Measurements from ENCODE around the gene STK4. TPM values are rescaled to one million over a fixed set of nuclear protein-coding genes. Genes with fewer than 3 reads are reported as not detected.
"Not testable (repeated sequence)": the region's sequence is repeated elsewhere in the genome, so short reads cannot be mapped to it uniquely, and the experiment has no call there.

STK4 gene
- total RNA-seq, 1 donor, result 33.7 TPM

DNA sequence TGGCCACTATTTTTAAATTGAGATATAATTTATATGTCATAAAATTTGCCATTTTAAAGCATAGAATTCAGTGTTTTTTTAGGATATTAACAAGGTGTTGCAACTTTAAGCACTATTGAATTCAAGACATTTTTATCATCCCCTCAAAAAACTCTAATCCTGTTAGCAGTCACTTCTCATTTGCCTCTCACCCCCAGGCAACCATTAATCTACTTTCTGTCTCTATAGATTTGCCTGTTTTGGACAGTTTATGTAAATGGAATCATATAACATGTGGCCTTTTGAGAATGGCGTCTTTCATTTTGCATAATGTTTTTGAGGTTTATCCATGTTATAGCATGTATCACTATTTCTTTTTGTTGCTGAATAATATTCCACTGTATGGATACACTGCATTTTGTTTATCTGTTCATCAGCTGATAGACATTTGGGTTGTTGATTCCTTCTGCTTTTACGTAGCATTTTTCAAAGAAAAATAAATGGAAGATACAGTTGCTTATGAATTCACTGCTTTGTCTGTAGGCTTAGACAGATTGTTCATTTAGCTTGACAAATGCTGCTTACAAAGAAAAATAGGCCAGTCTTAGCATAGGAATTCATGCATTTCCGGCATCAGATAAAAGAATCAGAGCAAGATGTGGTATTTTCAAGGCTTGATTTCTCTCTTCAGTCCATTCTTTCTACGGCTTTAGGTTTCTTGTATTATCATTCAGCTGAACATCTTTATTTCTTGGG is 52.9 kb downstream of the STK4 start:
- no peak overlapping the region for H3K4me3 ChIP-seq (ENCODE audit: insufficient read depth, low read length)
- H3K4me2 ChIP-seq (ENCODE audit: insufficient read depth, low read length), result no peak overlapping the region
- H2AFZ ChIP-seq (ENCODE audit: low read length), result no peak overlapping the region
- no peaks in the 10 kb centered on the region for H4K20me1 ChIP-seq (ENCODE audit: insufficient read depth, low read length)
- H3K27ac ChIP-seq (ENCODE audit: low read depth, low read length), result no peak overlapping the region
- H3K4me1 ChIP-seq (ENCODE audit: insufficient read depth, low read length), result peaks cover 33% of the 10 kb centered on the region
- no peaks in the 10 kb centered on the region for H3K9me3 ChIP-seq (ENCODE audit: low read depth, low read length)
- TF ChIP-seq, protein P1, sequence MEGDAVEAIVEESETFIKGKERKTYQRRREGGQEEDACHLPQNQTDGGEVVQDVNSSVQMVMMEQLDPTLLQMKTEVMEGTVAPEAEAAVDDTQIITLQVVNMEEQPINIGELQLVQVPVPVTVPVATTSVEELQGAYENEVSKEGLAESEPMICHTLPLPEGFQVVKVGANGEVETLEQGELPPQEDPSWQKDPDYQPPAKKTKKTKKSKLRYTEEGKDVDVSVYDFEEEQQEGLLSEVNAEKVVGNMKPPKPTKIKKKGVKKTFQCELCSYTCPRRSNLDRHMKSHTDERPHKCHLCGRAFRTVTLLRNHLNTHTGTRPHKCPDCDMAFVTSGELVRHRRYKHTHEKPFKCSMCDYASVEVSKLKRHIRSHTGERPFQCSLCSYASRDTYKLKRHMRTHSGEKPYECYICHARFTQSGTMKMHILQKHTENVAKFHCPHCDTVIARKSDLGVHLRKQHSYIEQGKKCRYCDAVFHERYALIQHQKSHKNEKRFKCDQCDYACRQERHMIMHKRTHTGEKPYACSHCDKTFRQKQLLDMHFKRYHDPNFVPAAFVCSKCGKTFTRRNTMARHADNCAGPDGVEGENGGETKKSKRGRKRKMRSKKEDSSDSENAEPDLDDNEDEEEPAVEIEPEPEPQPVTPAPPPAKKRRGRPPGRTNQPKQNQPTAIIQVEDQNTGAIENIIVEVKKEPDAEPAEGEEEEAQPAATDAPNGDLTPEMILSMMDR (IDR thresholded peaks at IDR 0.05; ENCODE audit: extremely low read depth, low read depth, low read length), result no peak
- H3K36me3 ChIP-seq (ENCODE audit: insufficient read depth, low read length), result no peaks in the 10 kb centered on the region
- peaks cover 5% of the 10 kb centered on the region for H3K79me2 ChIP-seq (ENCODE audit: insufficient read depth, low read length)
- no peak for DNase-seq (ENCODE audit: insufficient read length, low spot score, missing footprints)
- H3K27me3 ChIP-seq (ENCODE audit: insufficient read depth, low read length), result no peaks in the 10 kb centered on the region

DNA sequence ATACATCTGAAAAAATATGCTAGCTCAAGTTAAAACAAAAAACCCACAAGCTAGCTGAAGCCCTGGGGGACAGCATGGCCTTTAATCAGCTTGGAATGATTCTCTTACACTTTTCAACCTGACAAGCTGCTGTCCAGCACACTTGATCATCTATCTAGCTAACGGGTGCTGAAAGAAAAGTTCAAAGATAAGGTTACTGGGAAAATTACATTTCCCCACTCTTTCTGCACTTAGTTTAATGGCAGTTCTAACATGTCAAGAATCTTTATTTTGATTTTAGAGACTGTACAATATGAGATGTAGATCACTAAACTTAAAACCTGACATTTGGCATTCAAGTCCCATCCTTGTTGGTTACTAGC is 53.4 kb downstream of the STK4 start:
- Histone ChIP-seq H3K27me3 (ENCODE audit: insufficient read depth, low read length) (no peaks in the 10 kb centered on the region), H3K9me3 (ENCODE audit: low read depth, low read length) (no peaks in the 10 kb centered on the region), H3K36me3 (ENCODE audit: insufficient read depth, low read length) (no peaks in the 10 kb centered on the region), H3K4me2 (ENCODE audit: insufficient read depth, low read length) (no peak overlapping the region), H3K27ac (ENCODE audit: low read depth, low read length) (no peak overlapping the region), H2AFZ (ENCODE audit: low read length) (no peak overlapping the region), H3K4me1 (ENCODE audit: insufficient read depth, low read length) (peaks cover 28% of the 10 kb centered on the region), H3K4me3 (ENCODE audit: insufficient read depth, low read length) (no peak overlapping the region), H3K79me2 (ENCODE audit: insufficient read depth, low read length) (peaks cover 5% of the 10 kb centered on the region), H4K20me1 (ENCODE audit: insufficient read depth, low read length) (no peaks in the 10 kb centered on the region)
- no peak for DNase-seq (ENCODE audit: insufficient read length, low spot score, missing footprints)
- TF ChIP-seq, protein P1 (IDR thresholded peaks at IDR 0.05; ENCODE audit: extremely low read depth, low read depth, low read length), result no peak

GRCh38 chr20:45020236-45020886 is 54.0 kb downstream of the STK4 start:
- Histone ChIP-seq H3K27me3 (ENCODE audit: insufficient read depth, low read length) (no peaks in the 10 kb centered on the region), H3K79me2 (ENCODE audit: insufficient read depth, low read length) (peaks cover 5% of the 10 kb centered on the region), H3K4me1 (ENCODE audit: insufficient read depth, low read length) (peaks cover 21% of the 10 kb centered on the region), H3K4me2 (ENCODE audit: insufficient read depth, low read length) (no peak overlapping the region), H2AFZ (ENCODE audit: low read length) (no peak overlapping the region), H3K9me3 (ENCODE audit: low read depth, low read length) (no peaks in the 10 kb centered on the region), H3K36me3 (ENCODE audit: insufficient read depth, low read length) (peaks cover 4% of the 10 kb centered on the region), H3K4me3 (ENCODE audit: insufficient read depth, low read length) (no peak overlapping the region), H4K20me1 (ENCODE audit: insufficient read depth, low read length) (no peaks in the 10 kb centered on the region), H3K27ac (ENCODE audit: low read depth, low read length) (no peak overlapping the region)
- TF ChIP-seq, protein P1 (IDR thresholded peaks at IDR 0.05; ENCODE audit: extremely low read depth, low read depth, low read length), result no peak
- no peak for DNase-seq (ENCODE audit: insufficient read length, low spot score, missing footprints)

DNA sequence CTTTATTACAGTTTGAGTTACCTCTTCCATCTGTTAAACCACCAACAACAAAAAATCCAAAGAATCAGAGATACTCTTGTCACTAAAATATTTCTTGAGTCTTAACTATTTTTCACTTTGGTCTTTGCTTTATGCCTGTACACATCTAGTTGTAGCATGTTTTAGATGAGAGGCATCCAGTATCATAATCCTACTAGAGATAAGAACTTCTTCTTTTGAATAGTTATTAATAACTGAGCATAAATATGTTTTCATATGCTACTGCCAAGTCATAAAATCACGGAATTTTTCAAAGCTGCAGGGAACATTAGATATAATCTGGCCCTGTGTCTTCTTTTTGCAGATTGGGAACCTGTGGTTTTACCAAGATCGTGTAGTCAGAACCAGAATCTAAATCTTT is 55.3 kb downstream of the STK4 start:
- no peaks in the 10 kb centered on the region for H3K27me3 ChIP-seq (ENCODE audit: insufficient read depth, low read length)
- H3K9me3 ChIP-seq (ENCODE audit: low read depth, low read length), result no peaks in the 10 kb centered on the region
- H3K79me2 ChIP-seq (ENCODE audit: insufficient read depth, low read length), result peaks cover 5% of the 10 kb centered on the region
- H3K4me1 ChIP-seq (ENCODE audit: insufficient read depth, low read length), result peaks cover 9% of the 10 kb centered on the region
- H2AFZ ChIP-seq (ENCODE audit: low read length), result no peak overlapping the region
- H3K36me3 ChIP-seq (ENCODE audit: insufficient read depth, low read length), result peaks cover 11% of the 10 kb centered on the region
- no peak overlapping the region for H3K4me2 ChIP-seq (ENCODE audit: insufficient read depth, low read length)
- no peaks in the 10 kb centered on the region for H4K20me1 ChIP-seq (ENCODE audit: insufficient read depth, low read length)
- DNase-seq (ENCODE audit: insufficient read length, low spot score, missing footprints), result no peak
- no peak overlapping the region for H3K4me3 ChIP-seq (ENCODE audit: insufficient read depth, low read length)
- TF ChIP-seq, protein P1 (IDR thresholded peaks at IDR 0.05; ENCODE audit: extremely low read depth, low read depth, low read length), result no peak
- H3K27ac ChIP-seq (ENCODE audit: low read depth, low read length), result no peak overlapping the region

- not testable (repeated sequence) for H3K4me1 ChIP-seq (ENCODE audit: insufficient read depth, low read length); H3K27ac ChIP-seq (ENCODE audit: low read depth, low read length); H2AFZ ChIP-seq (ENCODE audit: low read length); H3K9me3 ChIP-seq (ENCODE audit: low read depth, low read length); H3K4me3 ChIP-seq (ENCODE audit: insufficient read depth, low read length); H3K27me3 ChIP-seq (ENCODE audit: insufficient read depth, low read length); H4K20me1 ChIP-seq (ENCODE audit: insufficient read depth, low read length); H3K4me2 ChIP-seq (ENCODE audit: insufficient read depth, low read length); DNase-seq (ENCODE audit: insufficient read length, low spot score, missing footprints)
- peaks cover 11% of the 10 kb centered on the region for H3K79me2 ChIP-seq (ENCODE audit: insufficient read depth, low read length)
- H3K36me3 ChIP-seq (ENCODE audit: insufficient read depth, low read length), result peaks cover 11% of the 10 kb centered on the region
Observed at GRCh38 chr20:45023140-45023539, 56.8 kb downstream of the STK4 start.
